Amniotic epithelial cell (primary cell): ENCODE data around the gene CAPN2.
"Not testable (repeated sequence)": the region's sequence is repeated elsewhere in the genome, so short reads cannot be mapped to it uniquely, and the experiment has no call there.

Experiments
- DNase-seq: peaks from one replicate; pipeline ENCODE4 v3.0.0-alpha.2; 2010; ENCODE audit warnings: low read depth

The CAPN2 gene

DNA sequence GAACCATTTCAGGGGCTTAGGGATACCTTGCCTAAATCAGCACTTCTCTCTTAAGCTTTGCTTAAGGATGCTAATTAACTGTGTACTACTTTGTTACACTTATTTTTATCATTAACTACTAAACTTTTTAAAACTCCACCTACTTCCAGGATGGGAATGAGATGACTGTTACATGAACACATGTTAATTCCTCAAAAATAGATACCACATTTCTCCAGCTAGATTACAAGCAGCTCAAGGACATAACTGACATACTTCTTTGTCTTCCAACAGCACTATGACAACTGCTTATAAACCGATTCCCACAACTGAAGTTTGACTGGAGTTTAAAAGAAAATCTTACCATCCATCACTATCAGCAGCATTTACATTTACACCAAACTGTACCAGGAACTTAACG is 79.7 kb downstream of the CAPN2 start:
- DNase-seq, result peak; percentile 30

DNA sequence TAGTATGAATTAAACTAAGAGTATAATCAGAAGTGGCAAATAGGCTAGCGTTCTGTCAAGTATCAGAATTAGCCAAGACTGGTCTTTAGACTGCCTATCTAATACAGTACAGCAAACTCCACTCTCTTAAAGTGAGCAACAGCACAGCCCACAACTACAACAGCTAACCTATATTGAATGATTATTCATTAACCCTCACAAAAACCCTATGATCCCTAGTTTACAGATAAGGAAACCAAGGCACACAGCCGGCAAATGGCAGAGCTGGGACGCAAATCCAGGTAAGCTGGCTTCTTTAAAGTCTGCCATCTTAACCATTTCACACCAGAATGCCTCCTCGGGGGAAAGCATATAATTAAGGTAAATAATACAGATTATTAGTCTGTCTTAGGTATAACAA is 81.4 kb downstream of the CAPN2 start:
- no peak for DNase-seq

DNA sequence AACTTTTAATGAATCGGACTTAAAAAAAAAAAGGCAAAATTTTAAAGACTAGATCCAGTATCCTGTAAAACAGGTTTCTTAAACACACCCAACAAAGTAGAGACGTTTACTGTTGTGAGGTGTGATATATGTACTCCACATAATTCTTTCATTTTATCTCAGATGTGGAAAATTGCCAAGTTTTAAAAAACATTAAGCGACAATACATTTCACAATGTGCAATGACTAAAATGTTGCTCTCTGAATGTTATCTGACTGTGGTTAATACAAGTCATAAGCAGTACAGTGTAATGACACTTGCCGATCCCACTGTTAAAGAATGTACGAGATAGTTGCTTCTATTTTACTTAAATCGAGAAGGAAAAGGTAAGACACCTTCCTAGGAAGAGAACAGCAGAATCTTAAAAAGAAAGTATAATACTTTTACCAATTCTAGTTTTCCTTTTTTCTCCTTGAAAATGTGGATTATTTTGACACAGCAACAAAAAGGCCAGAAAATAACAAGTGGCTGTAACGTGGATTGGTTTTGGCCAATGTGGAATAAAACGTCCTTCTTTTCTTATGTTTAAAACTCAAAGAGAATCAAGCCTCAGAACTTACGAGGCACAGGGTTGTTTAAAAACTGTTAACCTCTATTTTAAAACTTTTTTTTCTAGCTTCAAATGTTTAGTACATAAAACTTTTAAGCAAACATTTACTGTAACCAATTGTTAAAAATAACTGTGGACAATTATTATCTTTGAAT is 82.0 kb downstream of the CAPN2 start:
- DNase-seq, result peak; percentile 77

DNA sequence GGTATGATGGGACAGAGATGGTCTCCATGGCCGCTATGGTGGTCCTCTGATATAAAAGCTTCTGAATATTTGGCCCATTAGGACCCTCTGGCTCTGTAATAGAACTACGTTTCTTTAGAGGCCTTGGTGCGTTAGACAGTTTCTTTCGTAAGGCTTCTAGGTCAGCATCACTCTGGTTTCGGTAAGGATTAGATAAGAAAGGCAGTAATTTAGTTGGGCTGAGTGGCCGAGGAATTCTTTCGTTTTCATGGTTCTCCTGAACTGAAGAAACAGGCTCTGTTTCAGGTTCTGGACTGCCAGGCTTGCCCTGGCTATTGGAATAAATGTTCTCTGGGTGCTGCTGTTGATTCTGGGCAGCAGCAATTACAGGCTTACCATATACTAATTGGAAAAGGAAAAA is 83.9 kb downstream of the CAPN2 start:
- peak; percentile 59 for DNase-seq

DNA sequence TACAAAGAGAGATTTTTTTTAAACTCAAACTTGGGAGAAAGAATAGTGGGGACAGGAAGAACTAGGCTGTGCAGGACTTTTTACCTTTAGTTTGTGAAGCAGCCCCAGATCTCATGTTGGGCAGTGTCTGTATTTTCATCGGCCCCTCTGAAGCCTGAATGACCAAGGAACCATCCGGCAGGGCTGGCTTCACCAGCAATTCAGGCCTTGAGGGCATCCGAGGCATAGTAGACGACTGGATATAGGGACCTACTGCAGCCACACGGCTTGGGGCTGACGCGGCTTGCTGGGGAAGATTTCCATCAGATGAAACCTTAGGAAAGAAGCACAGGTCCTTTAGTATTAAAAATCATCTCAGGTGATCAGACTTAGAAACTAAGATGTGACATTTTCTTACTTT is 89.7 kb downstream of the CAPN2 start:
- DNase-seq, result no peak

DNA sequence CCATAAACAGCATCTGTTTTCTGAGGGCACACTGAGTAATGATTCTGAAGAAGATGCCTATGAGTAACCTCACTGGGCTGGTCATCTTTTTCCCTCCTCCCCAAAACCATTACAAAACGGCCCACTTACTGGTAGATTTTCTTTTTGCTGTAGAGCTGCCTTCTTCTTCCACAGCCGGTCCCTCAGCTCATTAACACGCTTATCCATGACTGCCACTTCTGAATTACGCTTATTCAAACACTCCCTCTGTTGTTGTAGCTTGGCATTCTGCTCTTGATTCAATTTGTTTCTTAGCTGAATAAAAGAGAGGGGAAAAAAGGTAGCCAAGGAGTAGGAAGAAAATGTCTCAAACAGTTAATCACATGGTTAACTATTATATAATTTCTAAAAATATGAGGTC is 90.3 kb downstream of the CAPN2 start:
- no peak for DNase-seq

DNA sequence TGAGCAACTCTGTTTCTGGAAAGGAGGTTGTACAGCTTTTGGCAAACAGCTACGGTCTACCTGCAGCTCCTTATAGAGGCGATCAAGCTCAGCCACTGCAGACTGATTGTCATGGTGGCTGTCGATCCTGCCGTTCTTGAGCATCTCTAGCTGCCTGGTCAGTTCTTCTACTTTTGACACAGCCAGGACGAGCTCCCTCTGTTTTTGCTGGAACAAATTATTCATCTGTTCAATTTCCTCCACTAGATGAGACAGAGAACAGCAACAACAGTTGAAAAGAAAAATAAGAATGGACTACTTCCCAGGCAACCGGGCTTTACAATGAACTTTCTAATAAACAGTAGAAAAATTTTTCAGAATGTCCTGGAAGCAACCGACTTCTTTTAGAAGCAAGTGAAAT is 90.9 kb downstream of the CAPN2 start:
- no peak for DNase-seq

DNA sequence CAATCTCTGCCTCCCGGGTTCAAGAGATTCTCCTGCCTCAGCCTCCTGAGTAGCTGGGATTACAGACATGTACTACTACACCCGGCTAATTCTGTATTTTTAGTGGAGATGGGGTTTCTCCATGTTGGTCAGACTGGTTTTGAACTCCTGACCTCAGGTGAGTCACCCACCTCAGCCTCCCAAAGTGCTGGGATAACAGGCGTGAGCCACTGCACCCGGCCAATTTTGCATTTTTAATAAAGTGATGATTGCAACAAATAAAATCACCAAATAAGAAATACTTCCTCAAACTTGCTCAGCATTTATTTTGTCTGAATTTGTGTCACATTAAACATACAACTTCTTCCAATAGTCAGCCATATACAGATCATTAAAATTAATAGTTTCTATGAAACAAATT is 97.6 kb downstream of the CAPN2 start:
- DNase-seq, result peak; percentile 37

DNA sequence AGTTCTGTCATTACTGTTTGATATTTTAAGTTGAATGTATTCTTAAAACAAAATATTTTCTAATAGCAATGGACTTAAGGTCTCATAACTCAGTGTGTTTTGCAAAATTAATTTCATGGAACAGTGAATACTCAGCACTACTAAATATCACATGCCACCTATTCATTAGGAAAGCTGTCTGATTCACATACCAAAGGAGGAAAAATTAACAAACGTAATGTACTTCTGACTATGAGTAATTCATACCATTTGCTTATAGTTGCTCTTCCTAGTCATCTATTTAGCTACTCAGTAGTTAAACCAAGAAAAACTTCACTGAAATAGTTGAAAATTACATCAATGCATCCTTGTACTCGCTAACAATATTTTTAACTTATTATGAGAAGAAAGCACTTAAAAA is 98.2 kb downstream of the CAPN2 start:
- DNase-seq, result peak; percentile 55

DNA sequence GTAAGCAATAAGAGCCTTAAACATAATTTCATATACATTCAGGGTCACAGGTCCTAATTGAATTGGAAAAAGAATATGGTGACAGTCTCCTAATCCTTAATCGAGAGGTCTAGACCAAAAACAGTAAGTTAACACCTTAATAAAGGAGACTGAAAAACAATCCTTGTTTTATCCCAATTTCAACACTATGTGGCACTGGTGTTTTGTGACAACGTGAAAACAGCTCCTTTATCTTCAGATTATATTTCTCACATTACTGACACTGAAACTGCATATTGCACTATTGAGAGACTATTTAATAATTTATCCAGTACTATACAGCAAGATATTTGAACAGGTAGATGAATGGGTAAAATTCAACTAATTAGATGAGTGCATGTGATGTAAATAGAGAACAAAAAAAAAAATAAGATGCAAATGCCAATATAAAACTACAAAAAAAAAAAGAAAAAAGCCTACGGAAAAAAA is 99.3 kb downstream of the CAPN2 start:
- peak; percentile 42 for DNase-seq

DNA sequence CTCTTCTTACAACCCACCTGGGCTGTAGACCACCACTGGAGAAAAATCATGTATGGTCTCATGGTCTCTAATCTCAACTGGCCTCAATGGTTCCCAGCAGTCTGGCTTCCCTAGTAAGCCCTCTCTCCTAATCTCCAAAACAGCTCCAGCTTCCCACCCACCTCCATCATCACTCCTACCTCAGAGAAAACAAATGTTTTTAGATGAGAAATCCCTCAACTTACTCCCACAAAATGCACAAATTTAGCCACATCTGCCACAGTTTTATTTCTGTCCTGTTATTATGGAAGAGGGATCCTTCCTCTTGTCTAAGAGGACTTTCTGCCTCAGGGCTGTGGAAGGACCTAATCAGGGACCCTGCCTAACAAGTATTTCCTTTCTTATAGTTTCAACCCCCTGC is 101.3 kb downstream of the CAPN2 start:
- no peak for DNase-seq

DNA sequence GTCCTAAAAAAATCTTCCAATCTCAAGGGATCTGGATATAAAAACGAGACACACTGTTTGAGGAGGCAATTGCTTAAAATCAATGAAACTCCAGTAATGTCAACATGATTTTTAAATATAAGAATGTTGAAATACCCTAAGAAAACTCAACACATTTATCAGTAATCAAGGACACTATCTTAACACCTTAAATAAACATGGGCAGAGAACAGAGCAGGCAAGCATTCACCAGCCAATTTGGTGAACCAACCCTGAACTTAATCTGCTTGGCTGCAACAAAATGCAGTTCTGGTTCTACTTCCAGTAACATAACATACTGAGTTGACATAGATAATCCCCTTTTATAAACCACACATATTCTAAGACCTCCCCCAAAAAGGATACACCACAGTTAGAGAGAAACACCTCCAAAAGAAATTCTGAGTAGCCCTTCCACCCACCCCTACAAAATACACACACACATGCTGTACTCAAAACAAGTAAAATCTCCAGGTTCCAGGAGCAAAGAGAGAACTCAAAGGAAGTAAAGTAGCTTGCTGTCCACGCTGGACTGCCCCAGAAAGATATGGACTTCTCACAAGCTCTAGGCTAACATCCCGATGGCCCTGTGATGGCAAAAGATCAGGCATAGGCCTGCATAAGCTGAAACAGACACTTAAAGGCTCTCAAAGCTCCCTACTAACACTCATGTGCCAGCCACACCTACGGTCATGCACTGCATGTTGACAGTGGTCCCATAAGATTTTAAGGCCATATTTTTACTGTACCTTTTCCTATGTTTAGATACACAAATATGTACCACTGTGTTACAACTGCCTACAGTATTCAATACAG is 102.9 kb downstream of the CAPN2 start:
- peak; percentile 34 for DNase-seq

DNA sequence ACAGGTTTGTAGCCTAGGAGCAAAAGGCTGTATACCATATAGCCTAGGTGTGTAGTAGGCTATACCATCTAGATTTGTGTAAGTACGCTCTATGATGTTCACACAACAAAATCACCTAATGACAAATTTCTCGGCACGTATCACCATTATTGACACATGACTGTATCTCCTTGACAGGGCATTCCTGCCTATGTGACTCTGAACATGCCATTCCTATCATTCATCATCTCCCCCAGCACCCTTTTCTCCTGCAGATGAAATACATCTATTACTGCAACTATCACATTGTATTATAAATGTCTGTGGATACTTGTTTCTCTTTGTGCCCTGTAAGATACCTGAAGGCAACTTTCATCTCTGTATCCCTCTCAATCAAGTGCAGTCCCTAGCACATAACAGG is 103.5 kb downstream of the CAPN2 start:
- DNase-seq, result no peak

DNA sequence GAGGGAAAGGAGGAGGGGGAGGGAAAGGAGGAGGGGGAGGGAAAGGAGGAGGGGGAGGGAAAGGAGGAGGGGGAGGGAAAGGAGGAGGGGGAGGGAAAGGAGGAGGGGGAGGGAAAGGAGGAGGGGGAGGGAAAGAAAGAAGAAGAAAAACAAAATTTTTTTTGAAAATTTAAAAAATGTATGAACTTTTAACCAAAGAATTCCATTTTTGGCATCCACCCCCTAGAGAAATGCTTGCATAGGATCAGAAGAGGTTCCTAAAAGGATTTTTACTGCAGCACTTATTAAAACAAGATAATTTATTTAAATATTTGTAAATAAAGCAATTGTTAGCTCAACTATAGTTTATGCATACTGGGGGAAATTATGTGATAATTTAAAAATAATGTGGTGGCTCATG is 104.9 kb downstream of the CAPN2 start:
- DNase-seq, result not testable (repeated sequence)

DNA sequence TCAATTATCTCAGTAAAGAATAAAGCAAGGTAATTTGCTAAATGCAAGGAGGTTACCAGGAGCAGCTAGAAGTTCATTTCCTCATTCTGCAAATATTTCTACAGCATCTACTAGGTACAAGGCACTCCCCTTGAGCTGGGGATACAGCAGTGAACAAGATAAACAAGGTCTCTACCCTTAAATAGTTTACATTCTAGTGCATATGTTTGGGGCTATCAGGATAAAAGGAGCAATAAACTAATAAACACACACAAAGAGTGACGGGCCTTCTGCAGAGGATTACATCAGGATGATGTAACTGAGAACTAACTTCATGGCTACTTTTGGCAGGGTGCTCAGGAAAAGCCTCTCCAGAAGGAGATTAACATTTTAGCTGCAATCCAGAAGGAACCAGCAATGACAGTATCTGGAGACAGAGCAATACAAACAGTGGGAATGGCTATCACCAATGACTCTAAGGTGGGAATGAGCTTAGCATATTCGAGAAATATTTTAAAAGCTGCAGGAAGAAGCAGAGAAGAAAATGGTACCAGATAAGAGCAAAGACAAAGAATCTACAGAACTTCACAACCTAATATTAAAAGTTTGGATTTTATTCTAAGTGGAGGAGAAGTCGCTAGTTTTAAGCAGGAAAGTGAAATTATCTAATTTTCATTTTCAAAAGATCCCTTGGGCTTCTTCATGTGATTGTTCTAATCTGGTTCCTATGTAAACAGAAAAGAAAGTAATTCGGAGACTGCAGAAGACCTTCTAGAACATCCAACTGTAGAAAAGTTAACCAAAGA is 107.6 kb downstream of the CAPN2 start:
- peak; percentile 61 for DNase-seq

DNA sequence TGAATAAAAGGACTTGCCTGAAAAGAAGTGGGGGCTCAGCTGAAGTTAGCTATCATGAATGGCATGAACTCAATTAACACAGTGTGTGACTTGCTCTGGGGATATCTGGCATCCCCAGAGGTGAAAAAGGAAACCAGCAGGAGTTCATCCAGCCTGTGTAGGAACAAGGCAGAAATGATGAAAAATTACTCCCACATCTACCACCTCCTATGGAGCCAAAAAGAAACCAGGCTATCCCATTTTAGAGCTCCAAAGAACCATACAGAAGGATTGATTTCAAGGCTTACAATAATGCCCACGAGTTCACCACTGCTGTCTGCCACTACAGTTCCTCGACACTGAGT is 108.1 kb downstream of the CAPN2 start:
- DNase-seq, result no peak

DNA sequence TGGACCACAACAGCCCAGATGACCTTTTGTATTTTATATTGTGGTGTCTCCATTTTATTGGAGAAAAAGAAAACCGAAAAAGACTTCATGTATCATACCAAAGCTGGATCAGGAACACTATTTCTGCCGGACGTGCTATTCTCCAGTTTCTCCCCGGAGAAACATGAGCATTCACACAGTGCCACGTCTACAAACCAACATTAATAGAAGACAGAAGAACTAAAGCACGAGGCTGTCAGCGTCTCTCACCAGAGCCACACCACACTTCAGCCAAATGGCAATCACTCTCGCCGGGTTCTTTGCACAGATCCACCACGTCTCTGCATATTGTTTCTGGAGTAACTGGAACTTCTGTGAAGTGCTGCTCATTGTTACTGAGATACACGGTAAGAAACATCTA is 108.6 kb downstream of the CAPN2 start:
- DNase-seq, result no peak

DNA sequence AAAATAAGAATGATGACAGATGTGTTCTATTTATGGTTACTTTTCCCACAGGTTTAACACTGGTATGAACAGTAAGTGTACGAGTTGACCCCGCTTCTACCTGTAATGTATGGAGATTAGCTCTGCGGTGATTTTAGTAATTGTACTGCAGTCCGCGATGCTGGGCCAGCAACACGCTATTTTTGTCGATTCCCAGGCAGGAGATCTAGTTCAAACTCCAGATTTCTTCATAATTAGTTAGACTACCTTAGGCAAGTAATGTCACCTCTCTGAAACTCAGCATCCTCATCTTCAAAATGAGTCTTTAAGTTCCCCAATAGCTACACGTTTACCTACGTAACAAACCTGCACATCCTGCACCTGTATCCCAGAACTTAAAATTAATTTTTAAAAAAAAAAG is 111.9 kb downstream of the CAPN2 start:
- no peak for DNase-seq

DNA sequence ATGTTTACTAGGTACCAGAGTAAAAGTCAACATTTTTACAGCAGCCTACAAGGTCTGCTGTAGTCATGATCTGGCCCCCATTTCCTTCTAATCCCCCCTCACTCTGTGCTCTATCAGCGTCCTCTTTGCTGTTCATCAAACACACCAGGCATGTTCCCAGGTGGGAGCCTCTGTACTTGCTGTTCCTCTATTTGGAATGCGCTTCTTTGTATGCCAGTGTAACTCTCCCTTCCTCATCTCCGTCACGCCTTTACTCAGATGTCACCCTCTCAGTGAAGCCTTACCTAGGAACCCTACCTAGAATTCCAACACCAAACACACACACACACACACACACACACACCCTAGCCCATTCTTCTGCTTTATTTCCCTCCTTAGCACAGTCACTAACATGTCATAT is 112.4 kb downstream of the CAPN2 start:
- no peak for DNase-seq
